Inflammatory macrophage treated with lipopolysaccharide for 1 hour (primary cell): Measurements from ENCODE around the gene ERMARD.

Experiments
- DNase-seq, 2 donors: peaks; one replicate each; pipeline ENCODE4 v3.0.0-alpha.2; 2020 to 2022

ERMARD gene

DNA sequence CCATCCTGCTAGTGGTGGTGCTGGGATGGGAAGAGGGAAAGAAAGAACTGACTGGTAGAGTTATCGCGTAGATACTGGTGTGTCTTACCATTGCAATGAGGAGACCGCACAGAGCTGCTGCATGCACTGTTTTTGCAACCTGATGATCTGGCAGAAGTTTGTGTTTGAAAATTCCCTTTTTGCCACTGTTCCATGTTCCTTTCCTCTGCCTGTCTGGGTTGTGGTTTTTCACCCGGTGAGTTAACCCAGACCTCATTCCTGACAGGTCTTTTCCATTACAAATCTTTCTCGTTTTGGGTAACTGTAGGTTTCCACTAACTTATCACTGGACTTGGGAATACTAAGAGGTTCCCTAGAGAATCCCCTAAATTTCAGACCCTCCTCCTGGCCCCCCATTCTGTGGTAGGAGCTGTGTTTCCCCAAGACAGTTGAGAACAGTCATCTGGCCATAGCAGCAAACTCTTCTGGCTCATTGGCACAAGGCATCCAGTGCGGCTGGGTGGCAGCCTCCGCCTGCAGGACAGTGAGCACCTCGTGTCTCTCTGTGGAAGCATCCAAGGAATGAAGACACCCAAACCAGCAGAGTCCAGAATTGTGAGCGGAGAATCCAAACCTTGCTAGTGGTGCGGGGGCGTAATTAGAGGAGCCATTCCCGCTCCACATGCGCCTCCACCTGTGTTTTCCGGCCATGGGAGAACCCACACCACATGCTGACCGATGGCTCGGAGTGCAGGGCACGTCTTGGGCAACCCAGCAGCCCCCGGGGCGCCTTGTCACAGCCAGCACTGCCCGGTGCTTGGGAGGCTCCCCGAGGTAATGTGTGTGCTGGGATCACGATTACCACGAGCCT is 32.8 kb downstream of the ERMARD start:
- DNase-seq, result no peak

DNA sequence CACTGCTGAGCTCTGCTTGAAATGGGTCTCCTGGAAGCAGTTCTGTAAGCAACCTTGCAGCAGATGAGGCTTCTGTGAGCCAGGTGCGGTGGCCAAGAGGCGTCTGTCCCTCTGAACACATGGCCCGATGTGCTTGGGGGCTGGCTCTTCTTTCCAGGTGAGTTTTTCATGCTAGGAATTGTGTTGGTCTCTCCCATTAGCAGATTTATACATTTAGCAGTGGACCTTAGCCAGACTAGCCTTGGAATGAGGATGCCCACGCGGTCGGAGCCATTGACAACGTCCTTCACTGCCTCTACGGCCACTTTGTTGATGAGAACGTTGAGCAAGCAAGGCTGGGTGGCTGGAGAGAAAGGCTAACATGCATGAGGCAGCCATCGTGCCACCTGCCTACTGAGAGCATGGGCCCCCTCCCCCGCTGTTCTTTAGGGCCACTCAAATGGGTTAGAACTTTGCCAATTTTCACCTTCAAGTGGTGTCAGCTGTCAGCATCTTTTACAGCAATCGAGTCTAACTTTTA is 33.5 kb downstream of the ERMARD start:
- DNase-seq, result no peak

DNA sequence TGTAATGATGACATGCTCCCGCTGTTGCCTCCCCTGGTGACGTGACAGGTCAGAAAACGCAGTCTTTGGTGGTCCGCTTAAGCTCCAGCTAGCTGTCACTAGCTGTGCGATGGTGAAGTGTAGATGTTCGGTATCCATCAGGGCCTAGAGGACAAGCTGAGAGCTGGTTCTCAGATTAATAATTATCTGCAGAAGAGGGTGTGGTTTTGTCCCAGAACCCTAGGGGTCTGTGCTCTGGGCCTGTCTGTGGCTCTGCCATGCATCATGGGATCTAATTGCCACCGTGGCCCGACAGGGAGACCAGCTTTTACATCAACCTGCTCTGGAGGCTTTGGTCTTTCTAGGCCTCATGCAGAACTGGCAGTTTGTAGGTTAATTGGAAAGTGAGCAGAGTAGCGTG is 34.1 kb downstream of the ERMARD start:
- DNase-seq, result no peak

DNA sequence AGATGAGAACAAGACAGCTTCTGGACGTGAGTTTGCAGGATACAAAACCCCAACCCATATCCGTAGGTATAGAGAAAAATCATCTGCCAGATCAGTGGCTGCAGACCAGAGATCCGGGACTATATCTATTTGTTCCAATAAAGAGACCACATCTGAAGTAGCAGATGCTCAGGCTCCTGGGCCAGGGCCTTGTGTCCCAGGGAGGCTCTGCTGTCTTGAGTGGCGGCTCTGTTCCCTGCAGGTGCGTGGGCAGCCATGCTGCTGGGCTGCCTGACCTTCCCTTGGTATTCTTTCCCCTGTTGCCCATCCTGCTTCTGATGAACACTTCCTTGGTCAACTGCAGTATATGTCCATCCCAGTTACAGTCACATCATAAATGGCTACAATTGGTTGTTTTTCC is 34.9 kb downstream of the ERMARD start:
- DNase-seq, result no peak

DNA sequence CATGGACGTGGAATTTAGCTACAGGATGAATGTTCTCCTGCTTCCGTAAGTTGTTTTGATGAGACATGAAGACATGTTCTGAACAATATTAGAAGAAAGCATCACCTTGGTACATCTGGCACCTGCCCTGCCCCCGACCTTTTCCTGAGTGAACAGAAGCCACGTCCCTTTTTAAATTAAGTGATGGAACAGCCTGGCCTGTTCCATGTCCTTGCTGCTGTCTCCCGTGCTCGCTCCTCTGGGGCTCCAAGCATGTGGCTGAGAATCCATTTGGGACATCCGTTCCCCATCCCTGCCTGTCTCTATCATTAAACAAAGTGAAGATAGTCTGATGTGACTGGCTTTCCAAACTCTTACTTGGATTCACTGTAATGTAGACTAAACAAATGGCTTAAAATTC is 36.4 kb downstream of the ERMARD start:
- no peak for DNase-seq

DNA sequence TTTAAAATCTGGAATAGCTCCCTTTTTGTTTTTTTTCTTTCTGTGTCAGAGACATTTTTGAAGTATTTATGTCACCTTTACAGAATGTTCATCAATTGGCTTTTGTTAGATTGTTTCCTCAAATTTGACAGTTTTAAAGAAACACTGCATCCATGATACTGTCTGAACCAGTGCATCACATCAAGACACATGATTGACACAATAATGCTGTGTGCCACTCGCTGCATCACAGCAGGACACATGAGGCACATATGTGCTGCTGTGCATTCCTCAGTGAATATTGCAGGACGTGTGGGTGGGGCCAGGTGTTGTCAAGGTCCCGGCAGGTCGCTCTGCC is 37.4 kb downstream of the ERMARD start:
- DNase-seq, result no peak

DNA sequence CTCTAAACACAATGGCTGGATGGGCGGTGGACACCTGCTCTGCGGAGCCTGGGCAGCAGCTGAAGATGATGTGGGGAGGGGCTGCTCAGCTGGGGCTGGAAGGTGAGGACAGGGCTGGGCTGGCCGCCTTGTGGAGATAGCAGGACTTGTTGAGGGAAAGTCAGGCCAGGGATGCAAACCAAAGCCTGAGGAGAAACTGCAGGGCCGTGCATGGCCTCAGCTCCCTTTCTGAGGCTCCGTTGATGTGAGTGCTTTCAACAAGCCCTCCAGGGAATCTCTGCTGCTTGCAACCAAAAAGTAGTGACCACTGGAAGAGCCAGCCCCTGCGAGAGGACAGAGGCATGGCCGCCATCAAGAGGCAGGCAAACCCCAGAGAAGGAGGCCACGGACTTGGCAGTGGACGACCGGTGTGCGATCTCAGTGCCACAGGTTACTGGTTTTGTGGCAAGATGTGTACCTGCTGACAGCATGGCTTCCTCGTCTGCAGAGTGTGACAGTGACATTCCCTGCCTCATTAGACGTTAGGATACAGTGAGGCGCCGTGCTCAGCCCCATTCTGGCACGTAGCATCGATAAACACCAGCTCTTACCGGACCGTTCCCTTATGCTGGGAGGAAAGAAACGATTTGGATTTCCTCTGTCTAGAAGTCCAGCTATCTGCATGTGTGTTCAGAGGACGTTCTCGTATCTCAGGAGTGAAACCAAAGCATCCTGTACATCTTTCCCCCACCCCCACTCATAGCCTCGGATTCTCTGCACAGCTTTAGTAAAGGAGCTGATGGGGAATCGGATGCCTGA is 37.9 kb downstream of the ERMARD start:
- no peak for DNase-seq

DNA sequence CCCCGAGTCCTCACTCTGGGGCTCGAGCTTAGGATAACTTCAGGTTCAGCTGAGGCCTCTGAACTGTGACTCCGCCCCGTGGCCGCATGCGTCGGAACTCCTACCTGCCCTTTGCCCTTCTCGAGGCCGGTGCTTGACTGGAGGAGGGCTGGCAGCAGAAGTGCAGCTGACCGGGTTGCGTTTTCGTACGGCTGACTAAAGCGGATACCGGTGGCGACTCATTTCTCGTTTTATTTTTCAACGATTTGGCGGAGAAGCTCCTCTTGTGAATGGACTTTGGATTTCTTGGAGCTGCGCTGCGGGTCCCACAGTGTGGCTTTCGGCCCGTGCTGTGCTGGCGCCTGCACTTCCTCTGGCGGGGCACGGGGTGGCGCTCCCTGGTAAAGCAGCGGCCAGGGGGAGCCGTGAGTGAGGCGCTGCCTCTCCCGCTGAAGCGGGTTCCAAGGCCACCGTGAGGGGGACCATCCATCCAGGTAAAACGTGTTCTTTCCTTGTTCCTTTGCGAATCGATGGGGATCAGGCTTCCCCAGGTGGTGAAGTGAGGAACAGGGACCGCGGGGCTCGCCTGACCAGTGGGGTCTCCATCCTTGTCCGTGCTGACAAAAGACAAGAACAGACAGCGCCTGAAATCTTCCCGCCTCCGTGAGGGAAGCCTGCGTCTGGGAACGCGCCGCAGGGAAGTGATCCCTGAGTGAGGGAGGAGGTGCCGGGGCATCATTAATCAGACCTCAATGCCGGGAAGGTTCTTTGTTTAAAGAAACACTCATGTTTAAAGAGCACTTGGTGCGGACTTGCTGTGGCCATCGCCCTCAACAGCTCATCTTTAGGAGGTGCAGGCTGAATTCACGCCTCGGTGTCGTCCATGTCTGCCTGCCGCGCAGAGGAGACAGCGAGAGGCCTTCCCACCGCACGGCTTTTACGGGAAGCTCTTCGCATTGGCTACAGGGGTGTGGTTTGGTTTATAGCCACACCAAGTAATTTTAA is 38.8 kb downstream of the ERMARD start:
- peak; percentile 33 to 65 for DNase-seq

DNA sequence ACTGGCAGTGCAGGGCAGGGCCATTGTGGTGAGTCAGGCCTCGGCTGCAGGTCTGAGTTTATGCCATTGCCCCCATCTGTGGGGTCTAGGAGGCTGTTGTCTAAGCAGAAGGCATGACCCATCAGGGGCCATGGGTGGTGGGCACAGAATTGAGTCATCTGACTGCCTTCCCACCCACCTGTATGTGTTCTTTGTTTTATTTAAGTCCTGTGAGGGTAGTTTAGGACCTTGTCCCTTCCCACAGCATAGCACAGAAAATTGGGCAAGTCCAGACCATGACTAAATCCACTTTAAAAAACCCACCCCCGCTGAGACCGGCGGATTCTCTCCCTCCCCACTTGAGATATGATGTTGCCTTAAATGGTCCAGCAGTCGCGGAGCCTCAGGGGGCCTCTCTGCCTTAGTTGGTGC is 40.3 kb downstream of the ERMARD start:
- DNase-seq, result no peak

DNA sequence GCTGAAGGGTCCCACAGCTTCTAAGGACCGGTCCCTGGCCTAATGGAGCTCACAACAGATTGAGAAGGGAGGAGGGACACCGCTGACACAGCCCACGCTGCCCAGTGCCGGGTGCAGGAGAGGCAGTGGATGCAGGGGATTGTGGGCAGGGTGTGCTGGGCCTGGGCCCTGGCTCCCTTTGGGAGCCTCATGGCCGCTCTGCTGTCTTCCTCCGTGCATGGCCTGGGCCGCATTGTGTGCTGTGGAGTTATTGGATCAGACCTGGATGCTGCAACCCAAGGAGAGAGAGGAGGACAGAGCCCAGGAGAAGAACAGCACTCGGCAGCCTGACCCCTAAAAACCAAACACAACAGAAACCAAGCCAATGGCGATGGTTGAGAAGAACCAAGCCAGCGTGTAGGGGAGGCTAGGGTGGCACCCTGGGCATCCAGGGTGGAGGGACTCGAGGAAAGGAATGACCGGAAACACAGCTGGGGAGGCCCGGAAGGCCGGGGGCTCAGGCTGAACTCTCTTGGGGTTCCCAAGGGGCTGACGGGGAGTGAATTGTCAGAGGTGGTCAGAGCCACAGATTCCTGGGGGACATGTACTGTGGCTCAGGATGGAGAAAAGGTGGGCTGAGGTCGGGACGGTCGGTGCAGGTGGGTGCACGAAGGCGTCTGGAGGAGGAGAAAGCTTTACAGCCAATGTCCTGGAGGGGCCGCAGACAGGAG is 41.0 kb downstream of the ERMARD start:
- DNase-seq, result no peak

DNA sequence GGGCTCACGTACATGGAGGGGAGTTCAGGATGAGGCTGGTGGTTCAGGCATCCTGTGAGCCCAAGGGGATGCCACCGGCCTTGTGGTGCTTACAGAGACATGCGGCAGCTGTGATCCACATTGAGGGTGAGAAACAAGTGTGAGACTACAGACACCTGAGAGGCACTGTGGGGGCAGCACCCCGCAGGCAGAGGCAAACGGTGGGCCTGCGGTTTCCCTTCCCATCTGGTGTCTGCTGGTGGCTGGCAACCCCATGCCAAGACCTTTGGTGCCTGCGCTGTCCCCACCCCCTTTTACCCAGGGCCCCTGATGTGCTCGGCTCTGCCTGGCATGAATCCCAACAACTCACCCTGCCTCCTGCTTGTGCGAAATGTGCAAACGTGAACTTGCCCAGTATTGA is 42.0 kb downstream of the ERMARD start:
- no peak for DNase-seq

DNA sequence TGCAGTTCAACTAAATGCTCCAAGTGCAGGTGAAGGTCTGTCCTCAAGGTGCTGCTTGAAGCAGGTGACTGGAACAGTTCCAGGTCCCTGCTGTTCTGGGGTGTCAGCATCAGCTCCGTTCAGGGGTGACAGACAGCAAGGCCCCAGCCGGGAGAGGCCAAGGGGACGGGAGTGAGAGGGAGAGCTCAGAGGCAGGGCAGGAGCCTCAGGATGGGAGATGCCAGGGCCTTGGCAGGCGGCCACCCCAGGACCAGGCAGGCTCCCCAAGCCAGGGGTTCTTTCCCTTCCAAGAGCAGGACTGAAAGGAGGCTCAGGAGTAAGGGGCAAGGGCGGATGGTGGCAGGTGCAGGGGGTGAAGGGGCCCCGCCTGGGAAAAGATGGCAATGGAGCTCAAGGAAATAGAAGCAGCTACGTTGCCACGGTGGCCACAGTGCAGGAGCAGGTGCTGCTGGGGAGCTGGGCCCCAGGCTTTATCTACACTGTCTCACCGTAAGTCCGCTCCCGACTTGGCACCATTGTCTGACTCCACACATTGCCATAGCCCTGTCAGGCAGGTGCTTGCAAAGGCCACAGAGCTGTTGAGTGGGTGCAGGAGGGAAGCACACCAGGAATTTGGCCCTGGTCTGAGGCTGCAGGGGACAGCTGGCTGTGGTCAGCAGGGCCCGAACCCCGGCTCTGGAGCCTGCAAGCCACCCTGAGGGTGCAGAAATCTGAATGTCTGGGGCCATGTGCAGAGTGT is 43.1 kb downstream of the ERMARD start:
- DNase-seq, result no peak

DNA sequence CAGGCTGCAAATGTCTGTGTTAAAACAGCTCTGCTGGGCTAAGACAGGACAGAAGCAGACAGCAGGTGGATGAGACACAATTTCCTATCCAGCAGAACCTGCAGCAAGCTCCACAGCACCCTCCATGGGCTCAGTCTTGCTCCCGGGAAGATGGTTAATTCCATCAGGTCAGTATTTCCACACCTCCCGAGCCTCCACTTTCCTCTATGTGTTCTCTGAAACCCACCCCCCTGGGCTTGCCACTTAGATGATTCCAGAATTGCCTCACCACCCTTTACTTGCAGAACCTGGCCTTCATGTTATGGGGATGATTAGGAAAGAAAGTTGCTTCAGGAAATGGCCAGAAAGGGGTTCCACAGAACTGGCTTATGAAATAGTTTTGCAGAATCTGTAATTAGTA is 43.8 kb downstream of the ERMARD start:
- peak; percentile 2 to 20 for DNase-seq

DNA sequence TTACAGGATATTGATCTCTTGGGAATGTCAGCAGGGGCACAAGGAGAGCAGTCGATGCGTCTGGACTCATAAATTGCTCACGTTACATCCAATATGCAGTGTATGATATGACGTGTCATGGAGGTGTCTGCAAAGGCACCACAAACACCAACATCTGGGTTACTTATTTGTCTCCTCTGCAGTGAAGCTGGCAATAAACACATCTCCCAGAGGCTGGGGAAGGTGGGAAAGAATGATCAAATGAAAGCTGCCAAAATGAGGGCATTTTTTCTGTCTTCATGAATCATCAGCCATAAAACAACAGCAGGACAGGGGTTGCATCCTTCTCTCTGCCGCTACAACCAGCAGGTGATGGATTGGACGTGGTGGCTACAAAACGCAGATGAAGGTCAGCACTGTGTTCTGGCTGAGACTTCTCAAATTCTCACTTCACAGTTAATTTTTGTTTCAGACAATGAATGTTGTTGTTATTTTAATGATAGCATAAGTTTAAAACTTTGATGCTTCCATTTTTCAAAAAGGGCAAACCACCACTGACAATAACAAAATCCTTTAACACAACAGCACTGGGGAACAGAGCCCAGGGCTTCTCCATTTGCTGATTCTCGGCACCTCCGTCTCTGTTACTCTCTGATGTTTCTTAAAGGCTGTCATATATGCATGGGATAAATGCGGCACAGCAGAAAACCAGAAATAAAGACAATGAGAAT is 47.5 kb downstream of the ERMARD start:
- DNase-seq, result no peak

DNA sequence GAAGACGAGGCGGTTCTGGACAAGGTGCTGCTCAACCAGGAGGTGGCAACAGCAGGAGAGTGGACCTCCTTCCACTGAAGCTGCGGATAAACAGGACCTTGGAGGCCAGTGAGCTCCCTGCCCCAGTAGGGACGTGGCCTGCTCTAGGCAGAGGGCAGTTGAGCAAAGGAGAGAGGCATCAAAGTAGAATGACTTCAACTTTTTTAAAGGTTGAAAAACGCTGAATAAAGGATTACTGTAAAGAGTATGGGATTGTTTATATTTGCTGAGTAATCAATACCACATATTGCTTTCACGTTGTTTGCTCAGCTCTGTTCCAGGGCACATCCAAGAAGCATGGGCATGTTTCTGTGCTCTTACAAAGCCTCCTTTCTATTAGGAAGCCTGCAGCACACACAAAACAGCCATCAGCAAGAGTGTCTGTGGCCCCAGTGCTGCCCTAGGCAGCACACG is 48.1 kb downstream of the ERMARD start:
- DNase-seq, result no peak

DNA sequence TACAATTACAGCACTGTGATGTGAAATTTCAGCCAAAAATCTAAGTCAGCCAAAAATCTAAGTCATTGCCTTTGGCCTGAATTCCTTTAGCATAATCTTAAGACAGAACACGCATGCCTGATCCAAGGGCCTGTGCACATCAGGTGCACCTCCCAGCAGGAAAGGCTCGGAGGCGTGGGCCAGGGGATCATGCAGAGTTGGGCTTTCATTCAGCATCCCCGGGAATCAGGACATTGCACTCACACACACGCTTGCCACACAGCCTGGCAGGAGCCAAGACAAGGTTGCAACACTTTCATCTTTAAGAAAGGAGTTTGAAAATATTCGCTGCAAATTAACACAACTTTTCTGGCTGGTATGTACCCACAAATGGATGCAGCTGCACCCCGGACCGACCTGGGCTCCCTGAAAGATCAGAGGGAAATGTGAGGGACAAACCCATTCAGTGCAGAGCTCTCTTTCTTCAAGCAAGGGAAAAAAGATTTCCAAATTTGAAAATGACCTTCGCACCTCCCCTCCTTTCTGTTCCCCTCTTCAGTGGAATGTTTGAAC is 48.8 kb downstream of the ERMARD start:
- DNase-seq, result no peak

DNA sequence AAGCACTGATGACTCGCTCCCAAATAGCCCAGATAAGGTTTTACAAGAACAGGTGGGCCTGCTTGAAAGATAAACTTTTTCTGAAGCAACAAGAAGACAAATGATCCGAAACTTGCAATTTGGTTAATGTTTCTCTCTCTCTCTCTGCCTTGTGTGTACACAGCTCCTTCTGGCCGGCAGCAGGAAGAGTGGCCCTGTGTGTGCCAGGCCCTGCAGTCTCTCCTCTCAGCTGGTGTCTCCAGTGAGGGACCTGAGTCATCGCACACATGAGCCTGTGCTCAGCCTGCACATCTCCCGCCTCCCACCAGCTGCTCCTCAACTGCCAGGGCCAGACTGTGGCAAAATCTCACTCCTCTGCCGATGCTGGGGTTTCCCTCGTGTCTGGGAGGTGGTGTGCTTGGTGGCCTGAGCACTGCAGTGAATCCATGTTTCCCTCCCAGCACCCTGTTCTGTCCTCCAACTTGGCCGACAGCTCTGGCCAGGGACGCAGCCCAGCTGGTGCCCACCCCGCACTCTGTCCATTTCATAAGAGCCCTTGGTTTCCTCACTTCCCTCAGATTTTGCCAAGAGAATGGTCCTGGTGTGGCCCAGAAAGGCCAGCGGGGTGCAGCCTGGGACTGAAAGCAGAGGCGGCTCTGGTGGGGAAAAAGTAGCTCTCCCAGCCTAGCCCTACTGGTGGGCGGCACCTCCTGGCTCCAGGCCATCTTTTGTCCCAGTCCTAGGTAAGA is 49.4 kb downstream of the ERMARD start:
- peak in 1 of 2 donors; percentile 3 for DNase-seq

DNA sequence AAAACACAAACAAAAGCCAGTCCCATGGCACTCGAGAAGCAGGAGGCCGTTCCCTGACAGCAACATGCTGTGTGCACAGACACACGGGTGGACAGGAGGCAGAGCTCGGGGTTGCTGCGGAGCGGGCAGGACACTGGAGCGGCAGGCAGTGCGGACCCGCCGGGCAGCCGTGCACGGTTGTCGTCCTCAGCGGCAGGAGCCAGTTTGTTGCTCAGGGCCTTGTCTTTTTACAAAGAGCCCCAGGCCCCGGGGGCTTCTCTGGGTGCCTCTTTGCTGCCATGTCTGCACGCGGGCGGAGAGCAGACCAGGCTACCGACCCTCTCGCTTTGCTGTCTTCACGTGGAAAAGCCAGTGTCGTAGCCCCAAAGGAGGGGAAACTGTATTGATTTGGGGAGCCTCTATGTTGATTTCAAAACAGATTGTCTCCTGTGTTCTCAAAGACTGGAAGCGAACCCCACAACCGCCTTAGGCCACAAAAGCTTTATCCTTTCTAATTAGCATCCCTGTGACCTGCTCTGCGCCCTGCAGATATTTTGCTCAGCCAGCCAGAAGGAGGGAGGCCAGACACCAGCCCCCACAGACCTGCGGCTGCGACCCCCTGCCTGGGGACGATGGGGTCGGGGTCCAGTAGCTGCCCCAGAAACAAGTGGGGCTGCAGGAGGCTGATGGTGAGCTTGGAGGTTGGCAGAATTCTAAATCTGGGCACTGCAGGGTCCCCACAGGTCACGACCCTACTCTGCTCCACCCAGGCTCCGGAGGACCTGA is 50.2 kb downstream of the ERMARD start:
- DNase-seq, result no peak

DNA sequence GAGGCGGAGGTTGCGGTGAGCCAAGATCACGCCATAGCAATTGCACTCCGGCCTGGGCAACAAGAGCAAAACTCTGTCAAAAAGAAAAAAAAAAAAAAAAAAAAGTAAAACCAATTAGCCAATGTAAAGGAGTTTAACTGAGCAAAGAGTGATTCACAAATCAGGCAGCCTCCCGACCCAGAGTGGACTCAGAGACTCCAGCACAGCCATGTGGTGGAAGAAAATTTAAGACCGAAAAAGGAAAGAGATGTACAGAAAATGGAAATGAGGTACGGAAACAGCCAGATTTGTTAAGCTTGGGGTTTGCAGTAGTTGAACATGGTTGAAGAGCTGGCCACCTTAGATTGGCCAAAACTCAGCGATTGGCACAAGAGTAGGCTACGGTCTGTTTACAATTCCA is 51.4 kb downstream of the ERMARD start:
- DNase-seq, result no peak
